ENCODE measurements around the gene MDN1. TPM values are rescaled to one million over a fixed set of nuclear protein-coding genes. Genes with fewer than 3 reads are reported as not detected.

The MDN1 gene
- total and polyA plus RNA-seq, 2 of the 8 experiments (the other 6 are each of a cell fraction or from before 2014, with no cell fraction given) = 53.5 to 179 TPM

DNA sequence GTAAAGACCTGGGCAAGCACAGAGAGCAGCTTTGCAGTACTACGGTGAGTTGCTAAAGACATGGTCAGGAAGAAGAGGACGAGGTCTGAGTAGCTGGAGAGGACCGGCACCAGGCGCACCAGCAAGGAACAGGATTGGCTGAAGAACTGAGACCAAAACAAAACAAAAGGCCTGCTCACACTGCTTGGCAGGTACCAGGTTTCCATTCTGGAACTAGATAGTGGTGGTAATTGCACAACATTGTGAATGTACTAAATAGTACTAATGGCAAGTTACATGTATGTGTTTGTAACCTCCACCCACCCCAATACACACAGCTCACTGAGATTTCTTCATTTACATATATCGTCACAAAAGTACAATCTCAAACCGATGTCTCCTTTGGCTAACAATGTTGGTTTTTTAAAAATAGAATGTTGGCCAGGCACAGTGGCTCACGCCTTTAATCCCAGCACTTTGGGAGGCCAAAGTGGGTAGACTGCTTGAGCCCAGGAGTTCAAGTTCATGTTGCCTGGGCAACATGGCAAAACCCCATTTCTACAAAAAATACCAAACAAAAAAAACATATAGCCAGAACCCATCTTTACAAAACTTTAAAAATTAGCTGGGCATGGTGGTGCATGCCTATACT is 148.5 kb downstream of the MDN1 start:
- H3K27ac ChIP-seq (ENCODE audit: low read depth, low read length) = no peak overlapping the region
- H3K23me2 ChIP-seq (ENCODE audit: low read depth, low read length) = no peaks in the 10 kb centered on the region
- FAIRE-seq (no peak), DNase-seq (ENCODE audit: low read depth in 1 of 2, low spot score in 2 of 2) (no peak)
- no peak overlapping the region; the same call in 1 of the 2 replicates for H4K8ac ChIP-seq (ENCODE audit: extremely low read depth, insufficient read depth, low read length)
- H2BK15ac ChIP-seq (ENCODE audit: low read length) = no peak overlapping the region
- no peak overlapping the region for H3K14ac ChIP-seq (ENCODE audit: insufficient read length)
- no peak overlapping the region for H3K4me3 ChIP-seq (ENCODE audit: extremely low read depth in 1 of 4, insufficient read depth in 2 of 4, low read depth in 3 of 4, low read length in 4 of 4)
- peak overlapping the region; percentile 26 for H2BK5ac ChIP-seq (ENCODE audit: low read depth, low read length)
- CTCF ChIA-PET (ENCODE audit: partially characterized antibody) = interaction anchor here (1.2 kb wide), 1 partner anchor 15 kb away, joined by 3 read pairs; no protein-coding TSS in a partner anchor
- H3K56ac ChIP-seq (replicated peaks; ENCODE audit: insufficient read length, low read depth, low read length) = no peak overlapping the region
- 90% methylated on average over 7 of the region's 7 CpGs; no CpG with 5 or more reads in 1 of the 2 experiments for WGBS, 2 experiments (ENCODE audit: extremely low coverage in 1 of 2, insufficient coverage in 1 of 2, insufficient read length in 1 of 2, insufficient replicate concordance in 2 of 2, low coverage in 1 of 2, low lambda C conversion rate in 2 of 2, missing lambda C conversion rate in 1 of 2)
- POLR2A ChIA-PET (ENCODE audit: partially characterized antibody) = interaction anchor here (0.6 to 1.3 kb wide), 5 partner anchors 9 to 31 kb away, joined by 3 read pairs; no protein-coding TSS in a partner anchor
- no peak for TF ChIP-seq CBX8 (IDR thresholded peaks at IDR 0.05; ENCODE audit: borderline replicate concordance, low read depth, low read length)
- no peak for TF ChIP-seq KDM5A (IDR thresholded peaks at IDR 0.05; ENCODE audit: low read length)
- no peak for TF ChIP-seq FOSL1 (IDR thresholded peaks at IDR 0.05; ENCODE audit: insufficient read depth, low read depth, low read length)
- TF ChIP-seq RBBP5 (IDR thresholded peaks at IDR 0.05; ENCODE audit: borderline replicate concordance, low read depth, low read length) = no peak
- TF ChIP-seq SAP30 (IDR thresholded peaks at IDR 0.05; ENCODE audit: insufficient read depth, insufficient replicate concordance, low read length) = no peak
- no peak for TF ChIP-seq CHD2 (IDR thresholded peaks at IDR 0.05; ENCODE audit: low read length)
- TF ChIP-seq KDM1A (IDR thresholded peaks at IDR 0.05; ENCODE audit: borderline replicate concordance, low read length) = no peak
- TF ChIP-seq, protein P1, sequence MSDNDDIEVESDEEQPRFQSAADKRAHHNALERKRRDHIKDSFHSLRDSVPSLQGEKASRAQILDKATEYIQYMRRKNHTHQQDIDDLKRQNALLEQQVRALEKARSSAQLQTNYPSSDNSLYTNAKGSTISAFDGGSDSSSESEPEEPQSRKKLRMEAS (IDR thresholded peaks at IDR 0.05) = no peak
- no peak overlapping the region for H3K23ac ChIP-seq (ENCODE audit: insufficient read length)
- no peaks in the 10 kb centered on the region for H3K9me3 ChIP-seq (ENCODE audit: insufficient read depth in 2 of 2, low read depth in 1 of 2, low read length in 1 of 2)
- H3K79me2 ChIP-seq (ENCODE audit: control insufficient read depth in 1 of 2, insufficient read depth in 2 of 2, low read length in 2 of 2) = 0 out of 4 replicates have a peak, but pooled peaks cover 0 to 4% of the 10 kb centered on the region in 2 experiments
- H3K4ac ChIP-seq (replicated peaks; ENCODE audit: insufficient read length, low read depth, low read length) = peak overlapping the region; percentile 55
- no peak overlapping the region for H3K9ac ChIP-seq (replicated peaks in 1 of 4; ENCODE audit: extremely low read depth in 1 of 4, low read depth in 3 of 4, low read length in 3 of 4)
- H3K79me1 ChIP-seq (ENCODE audit: low read depth, low read length) = 0 out of 2 replicates have a peak, but pooled peaks cover 2% of the 10 kb centered on the region
- no peak overlapping the region for H3K4me2 ChIP-seq (ENCODE audit: insufficient read depth in 1 of 2, low read depth in 2 of 2, low read length in 2 of 2)
- H3K4me1 ChIP-seq (replicated peaks in 1 of 4; ENCODE audit: control insufficient read depth in 3 of 4, insufficient read depth in 4 of 4, low read length in 3 of 4) = peaks cover 4 to 11% (median 6%) of the 10 kb centered on the region in 4 experiments; a peak in 5 of 7 replicates
- peak overlapping the region; percentile 0; the same call in 1 of the 2 replicates for H2BK20ac ChIP-seq (ENCODE audit: low read length)
- no peak overlapping the region for H4K5ac ChIP-seq (ENCODE audit: insufficient read length, low read depth, low read length)
- no peaks in the 10 kb centered on the region for H4K20me1 ChIP-seq (replicated peaks in 1 of 2; ENCODE audit: control insufficient read depth in 1 of 2, insufficient read depth in 2 of 2, low read length in 2 of 2)
- peak overlapping the region; percentile 14 for H4K91ac ChIP-seq (replicated peaks; ENCODE audit: insufficient read length, low read length)
- peak overlapping the region; percentile 1; the same call in 1 of the 2 replicates for H2BK12ac ChIP-seq (ENCODE audit: low read depth, low read length)
- H3K18ac ChIP-seq (ENCODE audit: extremely low read depth, low read length) = no peak overlapping the region
- no peaks in the 10 kb centered on the region for H3K27me3 ChIP-seq (replicated peaks in 1 of 4; ENCODE audit: control insufficient read depth in 3 of 4, extremely low read depth in 1 of 4, insufficient read depth in 3 of 4, low read length in 3 of 4)
- H3K36me3 ChIP-seq (ENCODE audit: control insufficient read depth in 2 of 4, insufficient read depth in 4 of 4, low read length in 3 of 4) = peaks cover 44 to 82% (median 66%) of the 10 kb centered on the region in 4 experiments
- no peak overlapping the region for H2BK120ac ChIP-seq (replicated peaks; ENCODE audit: low read depth, low read length)
- 0 out of 2 replicates have a peak overlapping the region, but pooled peaks have one; percentile 19 for H2AK5ac ChIP-seq (ENCODE audit: low read depth, low read length)
- H2AFZ ChIP-seq (ENCODE audit: low read length) = no peak overlapping the region
